Activated CD4-positive, CD25-positive, alpha-beta regulatory T cell (primary cell): Measurements from ENCODE around the gene TMEM214.
A peak's percentile ranks its signal among the peaks of the same experiment; 100 is the strongest.

Experiments used
- DNase-seq, 4 experiments: peaks; one replicate each; lab custom pipeline; 2025; lab: John Stamatoyannopoulos, UW

Gene TMEM214

GRCh38 chr2:27039871-27040270 lies 7.1 kb downstream of the TMEM214 start:
- DNase-seq = no peak

- no peak for DNase-seq
These were observed 7.5 kb downstream of the TMEM214 start for GRCh38 chr2:27040282-27040681.

- no peak for DNase-seq
These were observed 9.0 kb downstream of the TMEM214 start for GRCh38 chr2:27041752-27042151.

- no peak for DNase-seq
These were observed 9.4 kb downstream of the TMEM214 start for GRCh38 chr2:27042159-27042661.

- DNase-seq = no peak
These were observed 10.3 kb downstream of the TMEM214 start for GRCh38 chr2:27042985-27043634.

- peak in 2 of 4 experiments; percentile 27 to 44 for DNase-seq
These were observed 16.9 kb downstream of the TMEM214 start for GRCh38 chr2:27049422-27050280.

- peak; percentile 73 to 89 (median 78) for DNase-seq
These were observed 17.7 kb downstream of the TMEM214 start for GRCh38 chr2:27050281-27050995.

GRCh38 chr2:27050996-27051901 lies 18.5 kb downstream of the TMEM214 start, which contains the start of gene AGBL5:
TSS of gene AGBL5 (plus strand) at chr2:27051668. CDS start at chr2:27052959, 1,291 bp downstream.
- DNase-seq = peak; percentile 80 to 91 (median 89)

GRCh38 chr2:27051902-27052645 lies 19.3 kb downstream of the TMEM214 start:
- no peak for DNase-seq

- DNase-seq = no peak
These were observed 20.6 kb downstream of the TMEM214 start for GRCh38 chr2:27053321-27053720.

GRCh38 chr2:27053776-27054175 lies 21.0 kb downstream of the TMEM214 start:
- no peak for DNase-seq

- DNase-seq = no peak
These were observed 22.0 kb downstream of the TMEM214 start for GRCh38 chr2:27054721-27055120.

- no peak for DNase-seq
These were observed 24.4 kb downstream of the TMEM214 start for GRCh38 chr2:27057184-27057583.

- no peak for DNase-seq
These were observed 25.4 kb downstream of the TMEM214 start for GRCh38 chr2:27058210-27058609.

- no peak for DNase-seq
These were observed 26.5 kb downstream of the TMEM214 start for GRCh38 chr2:27059141-27059820.

GRCh38 chr2:27060323-27060722 lies 27.6 kb downstream of the TMEM214 start:
- no peak for DNase-seq

- DNase-seq = no peak
These were observed 32.4 kb downstream of the TMEM214 start for GRCh38 chr2:27065128-27065527.

GRCh38 chr2:27067385-27067784 lies 34.6 kb downstream of the TMEM214 start:
- DNase-seq = no peak

- no peak for DNase-seq
These were observed 36.7 kb downstream of the TMEM214 start for GRCh38 chr2:27069436-27069835.
